SK-N-SH treated with all-trans-retinoic acid at 6 μM for 48 hours (cell line): ENCODE measurements around the gene KCNIP2.

Experiments used
- ATAC-seq: fragments of 200-7000 bp; cut with Tn5 transposase; 3 replicates; pipeline ENCODE4 v1.9.1; 2020; ENCODE audit warnings: mild to moderate bottlenecking, moderate library complexity
- ARNTL ChIP-seq: fragments of 450-650 bp; formaldehyde crosslinking; IDR thresholded peaks from 2 replicates; pipeline ENCODE4 v1.5.0; 2020; ENCODE audit warnings: low read depth, mild to moderate bottlenecking, moderate library complexity, borderline replicate concordance
- CREB5 ChIP-seq: fragments of 250-450 bp; sonication (Bioruptor Pico); IDR thresholded peaks from 2 replicates; pipeline ENCODE4 v1.5.1; 2020; ENCODE audit warnings: low read depth, mild to moderate bottlenecking, moderate library complexity
- CSDC2 ChIP-seq: fragments of 250-450 bp; sonication (Bioruptor Pico); IDR thresholded peaks from 2 replicates; pipeline ENCODE4 v1.5.0; 2020; ENCODE audit warnings: mild to moderate bottlenecking, moderate library complexity
- CSRNP3 ChIP-seq: fragments of 250-450 bp; sonication (Bioruptor Pico); IDR thresholded peaks from 2 replicates; pipeline ENCODE4 v1.5.1; 2021; ENCODE audit warnings: mild to moderate bottlenecking, moderate library complexity
- ESRRG ChIP-seq: fragments of 250-450 bp; sonication (Bioruptor Pico); IDR thresholded peaks from 2 replicates; pipeline ENCODE4 v1.6.1; 2021; ENCODE audit warnings: mild to moderate bottlenecking
- GLIS3 ChIP-seq: fragments of 250-450 bp; sonication (Bioruptor Pico); IDR thresholded peaks from 2 replicates; pipeline ENCODE4 v1.5.0; 2020; ENCODE audit warnings: mild to moderate bottlenecking, moderate library complexity
- ISL1 ChIP-seq: fragments of 250-450 bp; sonication (Bioruptor Pico); IDR thresholded peaks from 2 replicates; pipeline ENCODE4 v2.1.2; 2022; ENCODE audit warnings: mild to moderate bottlenecking, moderate library complexity
- OSR1 ChIP-seq: fragments of 250-450 bp; sonication (Bioruptor Pico); IDR thresholded peaks from 2 replicates; pipeline ENCODE4 v1.8.0; 2022; ENCODE audit warnings: moderate library complexity, mild to moderate bottlenecking, inconsistent platforms
- PATZ1 ChIP-seq: fragments of 250-450 bp; sonication (Bioruptor Pico); IDR thresholded peaks from 2 replicates; pipeline ENCODE4 v1.8.0; 2020; ENCODE audit warnings: mild to moderate bottlenecking, moderate library complexity, borderline replicate concordance
- POU6F1 ChIP-seq: fragments of 250-450 bp; sonication (Bioruptor Pico); IDR thresholded peaks from 2 replicates; pipeline ENCODE4 v1.8.0; 2021; ENCODE audit warnings: low read depth, mild to moderate bottlenecking, moderate library complexity, borderline replicate concordance
- RARB ChIP-seq: fragments of 250-450 bp; sonication (Bioruptor Pico); IDR thresholded peaks from 2 replicates; pipeline ENCODE4 v1.8.0; 2021; ENCODE audit warnings: mild to moderate bottlenecking, moderate library complexity
- SNAI2 ChIP-seq: fragments of 250-450 bp; sonication (Bioruptor Pico); IDR thresholded peaks from 2 replicates; pipeline ENCODE4 v1.5.0; 2020; ENCODE audit warnings: mild to moderate bottlenecking, moderate library complexity
- TCF4 ChIP-seq: fragments of 250-450 bp; sonication (Bioruptor Pico); IDR thresholded peaks from 2 replicates; pipeline ENCODE4 v1.8.0; 2021; ENCODE audit warnings: mild to moderate bottlenecking, moderate library complexity, borderline replicate concordance
- TOX ChIP-seq: fragments of 250-450 bp; sonication (Bioruptor Pico); IDR thresholded peaks from 2 replicates; pipeline ENCODE4 v1.8.0; 2021; ENCODE audit warnings: mild to moderate bottlenecking, moderate library complexity, borderline replicate concordance
- TSHZ2 ChIP-seq: fragments of 250-450 bp; sonication (Bioruptor Pico); IDR thresholded peaks from 2 replicates; pipeline ENCODE4 v1.5.0; 2020; ENCODE audit warnings: mild to moderate bottlenecking, moderate library complexity
- ZC3H10 ChIP-seq: fragments of 250-450 bp; sonication (Bioruptor Pico); IDR thresholded peaks from 2 replicates; pipeline ENCODE4 v1.5.1; 2021; ENCODE audit warnings: mild to moderate bottlenecking, moderate library complexity
- ZFP3 ChIP-seq: fragments of 250-450 bp; sonication (Bioruptor Pico); IDR thresholded peaks from 2 replicates; pipeline ENCODE4 v1.5.0; 2020; ENCODE audit warnings: mild to moderate bottlenecking, moderate library complexity
- ZNF565 ChIP-seq: fragments of 450-650 bp; formaldehyde crosslinking; conservative IDR thresholded peaks from 2 replicates; pipeline ENCODE4 v1.5.0; 2020; ENCODE audit warnings: low read depth, mild to moderate bottlenecking, moderate library complexity
- ZNF70 ChIP-seq: fragments of 450-650 bp; formaldehyde crosslinking; IDR thresholded peaks from 2 replicates; pipeline ENCODE4 v1.5.0; 2020; ENCODE audit warnings: mild to moderate bottlenecking, moderate library complexity
- ZNF8 ChIP-seq: fragments of 450-650 bp; formaldehyde crosslinking; IDR thresholded peaks from 2 replicates; pipeline ENCODE4 v1.5.0; 2020; ENCODE audit warnings: mild to moderate bottlenecking, moderate library complexity

The KCNIP2 gene

GRCh38 chr10:101818119-101818871, 25.3 kb downstream of the KCNIP2 start, which contains the start of gene OGA:
Gene OGA, minus strand, starts transcription at chr10:101818444. Its CDS starts 422 bp downstream, at chr10:101818022.
- TF ChIP-seq CREB5 (CRISPR knock-in tag) (no peak), ZNF565 (CRISPR knock-in tag) (no peak), POU6F1 (CRISPR knock-in tag) (no peak), GLIS3 (CRISPR knock-in tag) (no peak), TSHZ2 (CRISPR knock-in tag) (no peak), ESRRG (CRISPR knock-in tag) (no peak), ISL1 (CRISPR knock-in tag) (no peak), RARB (CRISPR knock-in tag) (no peak), ZC3H10 (CRISPR knock-in tag) (no peak), SNAI2 (CRISPR knock-in tag) (no peak), PATZ1 (CRISPR knock-in tag) (no peak), ZFP3 (CRISPR knock-in tag) (no peak), TCF4 (CRISPR knock-in tag) (no peak), ZNF70 (no peak)
- ATAC-seq = peak; percentile 91

- ATAC-seq = peak; percentile 77
- TF ChIP-seq OSR1 (CRISPR knock-in tag) (no peak), TOX (CRISPR knock-in tag) (no peak), TCF4 (CRISPR knock-in tag) (no peak), ZFP3 (CRISPR knock-in tag) (no peak), ISL1 (CRISPR knock-in tag) (no peak), CREB5 (CRISPR knock-in tag) (no peak), SNAI2 (CRISPR knock-in tag) (no peak), ZNF70 (no peak), CSRNP3 (CRISPR knock-in tag) (no peak), ZNF8 (CRISPR knock-in tag) (no peak), ARNTL (CRISPR knock-in tag) (no peak), RARB (CRISPR knock-in tag) (no peak), ESRRG (CRISPR knock-in tag) (no peak), POU6F1 (CRISPR knock-in tag) (no peak), CSDC2 (no peak)
- TF ChIP-seq, all 23 proteins: peak for 0
Observed at GRCh38 chr10:101817337-101818118, 26.1 kb downstream of the KCNIP2 start.
